ENCODE results near the gene SPATS2L. TPM values are rescaled to one million over a fixed set of nuclear protein-coding genes. Genes with fewer than 3 reads are reported as not detected.

Gene SPATS2L
- total RNA-seq, 2 donors from 2014 or later = 17.8 to 36.8 TPM

GRCh38 chr2:200364142-200364541 lies 57.6 kb downstream of the SPATS2L start:
- no peak overlapping the region for H3K27ac Mint-ChIP-seq
- H3K9me3 Mint-ChIP-seq = no peaks in the 10 kb centered on the region
- no peaks in the 10 kb centered on the region for H3K4me1 Mint-ChIP-seq (ENCODE audit: low read depth)
- DNase-seq (no peak), ATAC-seq (replicated peaks in 1 of 2) (no peak)
- no peaks in the 10 kb centered on the region for H3K36me3 Mint-ChIP-seq (ENCODE audit: insufficient read depth in 2 of 2)
- peaks cover 4% of the 10 kb centered on the region for H3K27me3 Mint-ChIP-seq (ENCODE audit: low read depth)
- no peak overlapping the region for H3K4me3 Mint-ChIP-seq

GRCh38 chr2:200364620-200365019 lies 58.1 kb downstream of the SPATS2L start:
- Mint-ChIP-seq H3K36me3 (ENCODE audit: insufficient read depth in 2 of 2) (no peaks in the 10 kb centered on the region), H3K4me1 (ENCODE audit: low read depth) (no peaks in the 10 kb centered on the region), H3K27ac (no peak overlapping the region), H3K4me3 (no peak overlapping the region), H3K9me3 (no peaks in the 10 kb centered on the region), H3K27me3 (ENCODE audit: low read depth) (peaks cover 4% of the 10 kb centered on the region)
- DNase-seq (no peak), ATAC-seq (replicated peaks in 1 of 2) (no peak)

GRCh38 chr2:200365209-200365608 lies 58.7 kb downstream of the SPATS2L start:
- ATAC-seq (replicated peaks in 1 of 2) (no peak), DNase-seq (no peak)
- Mint-ChIP-seq H3K27ac (no peak overlapping the region), H3K27me3 (ENCODE audit: low read depth) (peaks cover 4% of the 10 kb centered on the region), H3K9me3 (no peaks in the 10 kb centered on the region), H3K36me3 (ENCODE audit: insufficient read depth in 2 of 2) (no peaks in the 10 kb centered on the region), H3K4me3 (no peak overlapping the region), H3K4me1 (ENCODE audit: low read depth) (no peaks in the 10 kb centered on the region)

- H3K4me1 Mint-ChIP-seq (ENCODE audit: low read depth) = no peaks in the 10 kb centered on the region
- DNase-seq (no peak), ATAC-seq (replicated peaks in 1 of 2) (no peak)
- H3K27me3 Mint-ChIP-seq (ENCODE audit: low read depth) = peaks cover 4% of the 10 kb centered on the region
- H3K9me3 Mint-ChIP-seq = no peaks in the 10 kb centered on the region
- H3K4me3 Mint-ChIP-seq = no peak overlapping the region
- no peak overlapping the region for H3K27ac Mint-ChIP-seq
- no peaks in the 10 kb centered on the region for H3K36me3 Mint-ChIP-seq (ENCODE audit: insufficient read depth in 2 of 2)
These were observed 60.7 kb downstream of the SPATS2L start for GRCh38 chr2:200367155-200367554.

GRCh38 chr2:200369886-200370285 lies 63.4 kb downstream of the SPATS2L start:
- peaks cover 4% of the 10 kb centered on the region for H3K27me3 Mint-ChIP-seq (ENCODE audit: low read depth)
- H3K4me1 Mint-ChIP-seq (ENCODE audit: low read depth) = peaks cover 24% of the 10 kb centered on the region
- no peaks in the 10 kb centered on the region for H3K36me3 Mint-ChIP-seq (ENCODE audit: insufficient read depth in 2 of 2)
- ATAC-seq (replicated peaks in 1 of 2) (no peak), DNase-seq (no peak)
- H3K27ac Mint-ChIP-seq = no peak overlapping the region
- H3K9me3 Mint-ChIP-seq = no peaks in the 10 kb centered on the region
- H3K4me3 Mint-ChIP-seq = no peak overlapping the region

- DNase-seq = no peak
- H3K4me1 Mint-ChIP-seq (ENCODE audit: low read depth) = peaks cover 50% of the 10 kb centered on the region
- H3K27me3 Mint-ChIP-seq (ENCODE audit: low read depth) = no peaks in the 10 kb centered on the region
- no peaks in the 10 kb centered on the region for H3K36me3 Mint-ChIP-seq (ENCODE audit: insufficient read depth in 2 of 2)
- H3K4me3 Mint-ChIP-seq = peak overlapping the region; percentile 69 to 83
- no peaks in the 10 kb centered on the region for H3K9me3 Mint-ChIP-seq
- ATAC-seq (replicated peaks in 1 of 2) = peak in 1 of 2 donors; percentile 33
- no peak overlapping the region for H3K27ac Mint-ChIP-seq
These were observed 66.7 kb downstream of the SPATS2L start for GRCh38 chr2:200373231-200373630.

- Mint-ChIP-seq H3K27me3 (ENCODE audit: low read depth) (no peaks in the 10 kb centered on the region), H3K9me3 (no peaks in the 10 kb centered on the region), H3K4me3 (peak overlapping the region; percentile 83 to 93), H3K36me3 (ENCODE audit: insufficient read depth in 2 of 2) (no peaks in the 10 kb centered on the region), H3K4me1 (ENCODE audit: low read depth) (peaks cover 50% of the 10 kb centered on the region), H3K27ac (peak overlapping the region; percentile 58)
- DNase-seq = peak; percentile 51 to 60
- peak; percentile 95 for ATAC-seq (replicated peaks in 1 of 2)
These were observed 67.5 kb downstream of the SPATS2L start for GRCh38 chr2:200373973-200374416.

- no peaks in the 10 kb centered on the region for H3K27me3 Mint-ChIP-seq (ENCODE audit: low read depth)
- H3K4me1 Mint-ChIP-seq (ENCODE audit: low read depth) = peaks cover 56% of the 10 kb centered on the region
- ATAC-seq (replicated peaks in 1 of 2) (no peak), DNase-seq (peak in 1 of 2 donors; percentile 12)
- H3K9me3 Mint-ChIP-seq = no peaks in the 10 kb centered on the region
- H3K4me3 Mint-ChIP-seq = peak overlapping the region in 1 of 2 donors; percentile 23
- no peaks in the 10 kb centered on the region for H3K36me3 Mint-ChIP-seq (ENCODE audit: insufficient read depth in 2 of 2)
- H3K27ac Mint-ChIP-seq = peak overlapping the region; percentile 59
These were observed 70.2 kb downstream of the SPATS2L start for GRCh38 chr2:200376513-200377354.

- DNase-seq (no peak), ATAC-seq (replicated peaks in 1 of 2) (no peak)
- no peak overlapping the region for H3K27ac Mint-ChIP-seq
- H3K4me3 Mint-ChIP-seq = no peak overlapping the region
- no peaks in the 10 kb centered on the region for H3K27me3 Mint-ChIP-seq (ENCODE audit: low read depth)
- H3K4me1 Mint-ChIP-seq (ENCODE audit: low read depth) = peaks cover 54% of the 10 kb centered on the region
- H3K9me3 Mint-ChIP-seq = no peaks in the 10 kb centered on the region
- no peaks in the 10 kb centered on the region for H3K36me3 Mint-ChIP-seq (ENCODE audit: insufficient read depth in 2 of 2)
These were observed 71.2 kb downstream of the SPATS2L start for GRCh38 chr2:200377355-200378336.

GRCh38 chr2:200378652-200379290 lies 72.3 kb downstream of the SPATS2L start:
- no peaks in the 10 kb centered on the region for H3K36me3 Mint-ChIP-seq (ENCODE audit: insufficient read depth in 2 of 2)
- H3K27me3 Mint-ChIP-seq (ENCODE audit: low read depth) = no peaks in the 10 kb centered on the region
- H3K4me3 Mint-ChIP-seq = no peak overlapping the region
- no peak overlapping the region for H3K27ac Mint-ChIP-seq
- no peak for ATAC-seq (replicated peaks in 1 of 2)
- H3K9me3 Mint-ChIP-seq = no peaks in the 10 kb centered on the region
- DNase-seq = no peak
- H3K4me1 Mint-ChIP-seq (ENCODE audit: low read depth) = peaks cover 49% of the 10 kb centered on the region

GRCh38 chr2:200379481-200380090 lies 73.1 kb downstream of the SPATS2L start:
- no peak overlapping the region for H3K27ac Mint-ChIP-seq
- DNase-seq (no peak), ATAC-seq (replicated peaks in 1 of 2) (no peak)
- no peaks in the 10 kb centered on the region for H3K27me3 Mint-ChIP-seq (ENCODE audit: low read depth)
- H3K9me3 Mint-ChIP-seq = no peaks in the 10 kb centered on the region
- no peaks in the 10 kb centered on the region for H3K36me3 Mint-ChIP-seq (ENCODE audit: insufficient read depth in 2 of 2)
- peaks cover 42% of the 10 kb centered on the region for H3K4me1 Mint-ChIP-seq (ENCODE audit: low read depth)
- H3K4me3 Mint-ChIP-seq = no peak overlapping the region

GRCh38 chr2:200380091-200380561 lies 73.6 kb downstream of the SPATS2L start:
- DNase-seq (no peak), ATAC-seq (replicated peaks in 1 of 2) (no peak)
- Mint-ChIP-seq H3K4me3 (no peak overlapping the region), H3K27me3 (ENCODE audit: low read depth) (no peaks in the 10 kb centered on the region), H3K4me1 (ENCODE audit: low read depth) (peaks cover 36% of the 10 kb centered on the region), H3K9me3 (no peaks in the 10 kb centered on the region), H3K27ac (no peak overlapping the region), H3K36me3 (ENCODE audit: insufficient read depth in 2 of 2) (no peaks in the 10 kb centered on the region)

Data from activated T-cell treated with anti-CD3 and anti-CD28 coated beads, Interleukin-2, amount 50 U/mL, for 72 hours (primary cell).